PC-3 (cell line): ENCODE measurements around the gene KCNQ1.

ENCODE experiments used
- CTCF ChIP-seq: fragments of 300-600 bp; sonication (generic); conservative IDR thresholded peaks from 2 replicates; pipeline ENCODE4 v1.5.1; 2017; ENCODE audit warnings: antibody characterized with exemption, low read depth, mild to moderate bottlenecking, low read length
- EZH2 ChIP-seq: fragments of 300-600 bp; sonication (generic); IDR thresholded peaks from one replicate; pipeline ENCODE4 v1.6.1; 2017; ENCODE audit warnings: antibody characterized with exemption, mild to moderate bottlenecking, low read length; ENCODE audit not compliant: unreplicated experiment

- TF ChIP-seq CTCF (no peak), EZH2 (no peak)
Observed at GRCh38 chr11:2750101-2750681, 305.4 kb downstream of the KCNQ1 start.
